ENCODE results near the gene FSTL5.

GRCh38 chr4:161642708-161643107 is 521.1 kb downstream of the FSTL5 start:
- TF ChIP-seq CTCF (IDR thresholded peaks at IDR 0.05): peak; percentile 64
- TF ChIP-seq ZFX (IDR thresholded peaks at IDR 0.05; ENCODE audit: borderline replicate concordance): no peak
